GM18870 (cell line): ENCODE results near the gene SPSB3.

ENCODE experiments used
- ATAC-seq: cut with Tn5 transposase; IDR thresholded peaks from one replicate; pipeline ENCODE4 v1.9.1; 2021; ENCODE audit warnings: moderate library complexity; ENCODE audit not compliant: unreplicated experiment

Gene SPSB3

DNA sequence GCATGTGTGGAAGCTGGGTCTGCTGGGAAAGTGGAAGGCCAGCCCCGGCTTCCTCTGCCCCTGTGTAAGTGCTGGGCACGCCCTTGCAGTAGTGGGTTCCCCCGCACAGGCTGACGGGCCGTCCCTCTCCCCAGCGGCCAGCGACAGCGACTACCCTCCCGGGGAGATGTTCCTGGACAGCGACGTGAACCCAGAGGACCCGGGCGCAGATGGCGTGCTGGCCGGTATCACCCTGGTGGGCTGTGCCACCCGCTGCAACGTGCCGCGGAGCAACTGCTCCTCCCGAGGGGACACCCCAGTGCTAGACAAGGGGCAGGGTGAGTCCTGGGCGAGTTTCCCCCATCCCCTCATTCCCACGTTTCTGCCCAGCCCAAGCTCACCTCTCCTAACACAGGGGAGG is 16.5 kb downstream of the SPSB3 start:
- ATAC-seq, result no peak

DNA sequence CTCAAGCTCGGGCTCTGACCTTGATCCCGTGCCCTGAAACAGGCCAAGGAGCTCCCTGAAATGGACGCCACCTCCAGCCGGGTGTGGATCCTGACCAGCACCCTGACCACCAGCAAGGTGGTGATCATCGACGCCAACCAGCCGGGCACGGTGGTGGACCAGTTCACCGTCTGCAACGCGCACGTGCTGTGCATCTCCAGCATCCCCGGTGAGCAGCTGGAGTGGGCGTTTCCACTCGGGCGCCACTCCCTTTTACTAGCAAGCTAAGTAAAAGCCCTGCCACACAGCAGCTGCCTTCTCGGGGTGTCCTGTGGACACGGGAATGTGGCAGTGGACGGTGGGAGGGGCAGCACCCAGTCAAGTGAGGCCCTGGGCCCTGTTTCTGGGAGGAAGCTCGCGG is 17.4 kb downstream of the SPSB3 start:
- no peak for ATAC-seq

DNA sequence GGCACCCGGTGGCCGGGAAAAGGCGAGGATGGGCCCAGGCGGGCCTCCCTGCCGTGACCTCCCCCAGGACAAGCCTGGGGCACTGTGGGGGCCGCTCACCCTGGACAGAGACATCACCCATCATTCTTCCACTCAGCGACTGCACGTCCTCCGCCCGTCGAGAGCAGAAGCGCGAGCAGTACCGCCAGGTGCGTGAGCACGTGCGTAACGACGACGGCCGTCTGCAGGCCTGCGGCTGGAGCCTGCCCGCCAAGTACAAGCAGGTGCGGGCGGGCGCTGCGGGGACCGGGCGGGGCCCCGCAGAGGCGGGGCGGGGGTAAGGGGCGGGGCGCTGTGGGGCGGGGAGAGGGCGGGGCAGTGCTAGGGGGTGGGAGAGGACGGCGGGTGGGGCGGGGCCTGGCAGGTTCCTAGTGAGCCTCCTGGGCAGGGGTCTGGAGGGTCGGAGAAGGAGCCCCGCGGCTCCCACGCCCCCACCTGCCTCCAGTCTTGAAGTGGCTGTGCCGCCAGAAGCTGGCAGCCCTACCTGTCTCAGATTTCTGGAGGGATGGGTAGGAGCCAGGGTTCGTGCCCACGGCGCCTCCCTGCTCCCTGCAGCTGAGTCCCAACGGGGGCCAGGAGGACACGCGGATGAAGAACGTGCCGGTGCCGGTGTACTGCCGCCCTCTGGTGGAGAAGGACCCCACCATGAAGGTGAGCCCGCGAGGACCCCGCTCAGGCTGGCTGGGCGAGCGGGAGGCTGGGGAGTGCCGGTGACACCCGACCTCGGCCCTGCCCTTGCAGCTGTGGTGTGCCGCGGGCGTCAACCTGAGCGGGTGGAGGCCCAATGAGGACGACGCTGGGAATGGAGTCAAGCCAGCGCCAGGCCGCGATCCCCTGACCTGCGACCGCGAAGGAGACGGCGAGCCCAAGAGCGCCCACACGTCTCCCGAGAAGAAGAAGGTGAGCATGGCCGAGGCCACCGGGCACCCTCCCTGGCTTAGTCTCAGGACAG is 18.6 kb downstream of the SPSB3 start:
- ATAC-seq, result no peak

DNA sequence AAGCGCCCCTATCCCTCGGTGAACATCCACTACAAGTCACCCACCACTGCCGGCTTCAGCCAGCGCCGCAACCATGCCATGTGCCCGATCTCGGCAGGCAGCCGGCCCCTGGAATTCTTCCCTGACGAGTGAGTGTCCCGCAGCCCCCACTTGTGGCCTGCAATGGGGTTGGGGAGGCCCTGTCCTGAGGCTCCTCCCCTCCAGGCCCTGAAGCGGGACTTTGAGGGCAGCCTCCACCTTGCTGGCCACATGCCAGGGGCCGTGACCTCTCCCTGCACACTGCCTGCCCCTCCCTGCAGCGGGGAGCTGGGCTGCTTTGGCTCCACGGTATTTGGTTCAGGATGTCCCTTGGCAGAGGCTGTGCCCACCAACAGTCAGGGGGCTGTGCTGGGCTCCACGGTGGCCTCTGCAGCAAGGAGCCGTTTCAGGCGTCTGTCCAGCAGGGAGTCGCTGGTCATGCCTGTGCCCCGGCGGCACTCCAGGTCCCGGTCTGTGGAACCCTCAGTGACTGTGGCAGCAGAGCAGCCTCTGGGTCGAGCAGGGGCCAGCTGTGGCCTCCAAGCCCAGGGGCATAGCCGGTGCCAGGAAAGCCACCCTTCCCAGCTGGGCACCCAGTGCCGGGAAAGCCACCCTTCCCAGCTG is 19.4 kb downstream of the SPSB3 start:
- ATAC-seq, result no peak

DNA sequence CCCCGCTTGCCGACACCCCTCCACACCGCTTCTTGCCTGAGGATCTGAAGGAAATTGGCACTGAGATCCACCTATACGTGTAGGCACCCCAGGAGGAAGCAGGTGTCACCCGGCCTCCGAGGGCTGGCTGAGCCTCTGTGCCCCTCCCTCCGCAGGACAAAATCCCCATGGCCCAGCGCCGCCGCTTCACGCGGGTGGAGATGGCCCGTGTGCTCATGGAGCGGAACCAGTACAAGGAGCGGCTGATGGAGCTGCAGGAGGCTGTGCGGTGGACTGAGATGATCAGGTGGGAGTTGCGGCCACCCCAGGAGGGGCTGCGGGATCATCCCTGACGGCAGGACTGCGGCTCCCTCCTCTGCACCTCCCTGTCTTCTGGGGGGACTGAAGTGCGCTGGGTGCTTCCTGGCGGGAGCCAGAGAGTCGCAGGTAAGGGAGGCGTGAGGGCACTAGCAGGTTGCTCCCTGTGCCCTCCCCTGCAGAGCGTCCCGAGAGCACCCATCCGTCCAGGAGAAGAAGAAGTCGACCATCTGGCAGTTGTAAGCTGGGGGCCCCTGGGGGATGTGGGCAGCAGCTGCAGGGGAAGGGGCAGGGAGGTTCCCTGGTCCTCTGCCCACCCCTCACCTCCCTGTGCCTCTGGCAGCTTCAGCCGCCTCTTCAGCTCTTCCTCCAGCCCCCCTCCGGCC is 20.0 kb downstream of the SPSB3 start:
- ATAC-seq, result no peak

DNA sequence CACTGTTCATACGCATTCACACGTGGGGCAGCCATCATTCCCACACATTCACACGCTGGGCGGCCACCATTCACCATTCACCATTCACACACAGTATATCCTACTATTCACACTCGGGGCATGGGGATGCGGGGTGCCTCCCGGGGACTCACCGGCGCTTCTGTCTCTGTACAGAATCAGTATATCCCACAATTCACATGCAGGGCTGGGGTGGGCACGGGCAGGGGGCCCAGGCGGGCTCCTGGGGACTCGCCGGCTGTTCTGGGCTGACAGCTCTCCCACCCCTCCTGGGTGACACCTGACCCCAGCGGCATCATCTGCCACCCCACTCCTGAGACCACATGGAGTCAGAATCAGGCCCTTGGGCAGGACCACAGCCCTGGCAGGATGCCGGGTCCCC is 20.6 kb downstream of the SPSB3 start:
- no peak for ATAC-seq

DNA sequence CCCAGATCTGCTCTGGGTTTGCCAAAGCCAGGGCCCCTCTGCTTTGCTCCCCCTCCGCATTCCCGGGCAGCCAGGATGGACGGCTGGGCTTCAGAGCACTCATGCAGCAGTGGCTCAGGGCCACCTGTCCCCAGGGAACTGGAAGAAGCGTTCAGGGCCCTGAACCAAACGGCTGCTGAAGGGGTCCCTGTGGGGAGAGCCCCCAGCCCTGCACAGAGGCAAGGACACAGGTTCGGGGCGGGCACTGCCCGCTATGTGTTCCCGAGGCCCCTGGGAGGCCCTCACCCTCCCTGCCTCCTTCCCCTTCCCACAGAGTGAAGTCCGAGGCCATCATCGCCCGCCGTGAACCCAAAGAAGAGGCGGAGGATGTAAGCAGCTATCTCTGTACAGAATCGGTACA is 21.5 kb downstream of the SPSB3 start:
- ATAC-seq, result no peak

DNA sequence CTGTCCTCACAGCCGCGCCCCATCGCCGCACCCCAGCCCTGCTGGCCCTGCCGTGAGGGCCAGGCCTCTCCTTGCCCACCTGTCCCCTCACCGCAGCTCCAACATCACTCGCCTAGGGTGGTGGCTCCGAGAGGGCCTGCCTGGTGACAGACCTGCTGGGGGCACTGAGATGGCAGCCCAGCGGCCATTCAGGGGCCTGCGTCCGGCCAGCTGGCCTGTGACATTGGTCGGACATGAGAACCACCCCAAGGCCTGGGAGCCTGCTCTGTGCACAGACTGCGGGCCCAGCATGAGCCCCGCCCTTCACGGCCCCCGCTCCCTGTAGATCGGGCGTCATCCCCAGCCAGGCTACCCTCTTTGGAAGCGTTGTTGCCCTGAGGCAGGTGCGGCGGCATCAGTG is 22.9 kb downstream of the SPSB3 start:
- ATAC-seq, result no peak

DNA sequence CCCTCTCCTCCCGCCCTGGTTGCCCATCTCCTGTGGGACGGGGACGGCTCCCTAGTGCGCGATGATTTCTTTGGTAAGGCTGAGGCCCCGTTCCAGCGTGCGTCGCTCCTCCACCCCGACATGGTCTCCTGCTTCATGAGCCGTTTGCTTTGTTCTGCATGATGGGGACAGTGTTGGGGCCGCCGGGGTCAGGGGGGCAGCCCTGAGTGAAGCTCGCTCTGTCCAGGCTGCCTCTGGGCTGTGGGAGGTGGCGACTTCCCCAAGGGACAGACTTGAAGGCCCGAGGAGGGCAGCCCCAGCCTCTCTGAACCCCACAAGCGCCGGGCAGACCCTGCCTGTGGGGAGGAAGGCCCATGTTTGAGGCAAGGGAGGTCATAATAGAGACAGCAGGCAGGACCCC is 23.4 kb downstream of the SPSB3 start:
- ATAC-seq, result no peak

DNA sequence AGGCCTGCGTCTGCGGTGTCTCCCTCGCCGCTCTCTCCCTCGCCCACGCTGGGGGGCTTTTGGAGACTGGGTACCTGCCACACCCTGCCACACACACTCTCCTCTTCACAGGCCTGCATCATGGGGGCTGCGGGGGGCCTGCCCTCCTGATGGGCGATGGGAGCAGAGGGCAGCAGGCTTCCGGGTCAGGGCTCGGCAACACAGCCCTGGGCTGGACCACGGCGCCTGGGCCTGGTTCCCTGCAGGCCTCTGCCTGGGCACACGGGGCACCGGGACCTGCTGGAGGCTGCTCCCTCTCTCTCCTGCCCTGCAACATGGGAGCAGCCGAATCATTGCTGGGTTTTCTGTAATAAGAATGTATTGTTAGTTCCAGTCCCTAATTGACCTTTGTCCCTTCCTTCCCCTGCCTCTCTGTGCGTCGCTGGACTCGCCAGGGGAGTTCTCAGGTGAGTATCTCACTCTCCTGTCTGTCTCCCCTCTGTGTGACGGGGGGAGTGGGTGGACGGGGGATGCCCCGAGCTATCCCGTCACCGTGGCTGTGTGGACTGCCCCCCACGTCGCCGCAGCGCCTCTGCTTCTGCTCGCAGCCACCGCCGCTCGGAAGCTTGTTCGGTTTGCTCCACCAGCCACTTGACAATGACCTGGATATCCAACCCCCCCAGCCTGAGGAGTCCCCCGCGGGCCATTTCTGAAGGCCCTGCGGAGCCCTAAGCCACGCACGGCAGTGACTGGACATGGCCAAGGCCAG is 24.5 kb downstream of the SPSB3 start:
- ATAC-seq, result no peak

DNA sequence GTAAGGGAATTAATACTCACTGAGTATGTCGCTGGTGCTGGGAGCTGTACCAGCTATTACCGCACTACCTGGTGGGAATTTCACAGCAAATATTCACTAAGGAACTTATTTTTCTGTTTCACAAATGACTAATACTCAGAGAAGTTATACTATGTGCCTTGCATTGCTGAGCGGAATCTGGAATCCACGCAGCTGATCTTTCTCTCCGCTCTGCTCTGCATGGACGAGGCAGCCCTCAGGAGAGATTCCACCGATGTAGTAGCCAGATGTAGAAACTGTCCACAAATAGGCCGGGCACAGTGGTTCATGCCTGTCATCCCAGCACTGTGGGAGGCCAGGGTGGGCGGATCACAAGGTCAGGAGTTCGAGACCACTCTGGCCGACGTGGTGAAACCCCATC is 28.2 kb downstream of the SPSB3 start:
- no peak for ATAC-seq

DNA sequence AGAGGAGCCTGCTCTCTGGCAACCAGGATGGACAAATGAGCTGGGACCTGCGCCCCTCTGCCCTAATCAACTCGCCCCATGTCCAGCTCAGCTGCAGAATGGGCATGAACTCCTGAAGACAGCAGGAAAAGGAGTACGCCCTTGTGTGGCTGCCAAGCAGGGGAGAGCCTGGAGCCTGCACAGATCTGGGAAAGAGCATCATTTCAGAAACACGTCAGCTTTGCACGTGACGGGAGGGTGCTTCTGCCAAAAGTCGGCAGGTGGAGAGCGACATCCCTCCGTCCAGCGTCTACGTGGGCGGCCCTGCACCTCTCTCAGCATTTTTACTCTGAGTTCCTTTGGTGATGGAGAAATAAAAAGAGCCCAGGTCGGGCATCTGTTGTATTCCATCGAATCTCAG is 29.5 kb downstream of the SPSB3 start:
- ATAC-seq, result no peak

DNA sequence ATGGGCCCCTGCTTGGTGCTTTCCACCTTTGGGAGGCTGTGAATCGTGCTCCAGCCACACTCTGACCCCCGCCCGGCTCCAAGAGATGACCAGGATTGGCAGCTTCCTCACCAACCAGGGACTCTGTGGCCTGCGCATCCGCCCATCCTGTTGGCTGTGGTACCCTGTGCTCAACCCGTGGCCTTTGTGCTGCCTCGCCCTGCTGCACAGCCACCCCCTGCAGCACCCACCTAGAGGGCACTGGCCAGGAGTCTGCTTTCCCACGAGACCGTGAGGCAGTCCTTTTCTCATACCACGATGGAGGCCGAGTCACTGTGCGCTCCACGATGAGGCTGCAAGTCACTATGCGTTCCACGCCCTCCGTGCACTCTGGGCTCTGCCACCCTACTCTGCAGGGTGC is 30.4 kb downstream of the SPSB3 start:
- ATAC-seq, result no peak

DNA sequence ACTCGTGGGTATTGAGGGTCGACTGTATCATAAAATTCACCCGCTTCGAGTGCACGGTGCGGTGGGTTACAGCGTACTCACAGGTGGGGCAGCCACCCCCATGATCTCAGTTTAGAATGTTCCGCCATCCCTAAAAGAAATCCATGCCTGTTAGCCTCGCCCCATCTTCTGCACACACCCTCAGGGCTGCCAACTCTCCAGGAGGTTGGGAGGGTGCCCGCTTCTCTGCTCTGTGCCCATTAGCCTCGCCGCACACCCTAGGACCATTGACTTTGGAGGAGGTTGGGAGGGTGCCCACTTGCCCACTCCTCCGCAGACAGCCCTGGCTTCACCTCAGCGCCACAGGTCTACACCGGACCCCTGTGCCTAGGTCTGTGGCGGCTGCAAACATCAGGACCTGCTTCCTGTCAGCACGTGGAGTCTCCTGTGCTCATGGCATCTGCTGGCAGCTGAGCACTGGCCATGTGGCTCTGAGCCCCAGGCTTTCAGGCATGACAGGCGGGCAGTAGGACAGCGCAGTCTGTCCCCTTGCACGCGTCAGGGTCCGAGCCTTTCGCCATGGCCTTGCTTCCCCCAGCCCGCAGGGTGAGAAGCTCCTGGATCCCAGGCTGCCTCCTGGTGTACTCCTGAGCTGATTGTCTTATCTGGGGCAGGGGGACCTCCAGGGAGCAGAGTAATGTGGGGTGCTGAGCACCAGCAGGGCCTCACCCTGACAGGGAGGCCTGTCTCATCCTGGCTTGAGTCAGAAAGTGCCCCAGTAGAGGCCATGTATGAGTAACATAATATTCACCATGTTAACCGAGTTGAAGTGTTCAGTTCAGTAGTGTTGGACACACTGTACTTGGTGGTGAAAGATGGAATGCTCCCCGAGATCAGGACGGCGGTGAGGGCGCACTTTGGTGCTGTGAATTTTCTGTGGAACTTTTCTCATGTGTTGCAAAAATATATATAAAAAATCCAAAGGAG is 32.9 kb downstream of the SPSB3 start:
- no peak for ATAC-seq

DNA sequence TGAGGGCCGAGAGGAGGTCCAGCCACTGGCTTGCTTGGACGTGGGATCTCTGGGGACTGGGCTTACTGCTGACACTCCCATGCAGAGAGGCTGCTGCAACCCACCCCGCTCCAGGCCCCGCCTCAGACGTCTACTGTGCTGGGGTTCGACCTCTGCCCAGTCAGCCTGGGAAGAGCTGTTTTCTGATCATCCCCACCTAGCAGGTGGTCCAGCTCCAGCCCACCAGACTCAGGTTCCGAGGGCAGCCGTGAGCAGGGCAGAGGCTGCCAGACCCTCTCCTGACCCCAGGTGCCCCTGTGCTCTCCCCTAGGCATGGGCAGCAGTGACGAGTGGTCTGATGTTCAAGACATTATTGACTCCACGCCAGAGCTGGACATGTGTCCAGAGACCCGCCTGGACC is 34.4 kb downstream of the SPSB3 start:
- ATAC-seq, result no peak

DNA sequence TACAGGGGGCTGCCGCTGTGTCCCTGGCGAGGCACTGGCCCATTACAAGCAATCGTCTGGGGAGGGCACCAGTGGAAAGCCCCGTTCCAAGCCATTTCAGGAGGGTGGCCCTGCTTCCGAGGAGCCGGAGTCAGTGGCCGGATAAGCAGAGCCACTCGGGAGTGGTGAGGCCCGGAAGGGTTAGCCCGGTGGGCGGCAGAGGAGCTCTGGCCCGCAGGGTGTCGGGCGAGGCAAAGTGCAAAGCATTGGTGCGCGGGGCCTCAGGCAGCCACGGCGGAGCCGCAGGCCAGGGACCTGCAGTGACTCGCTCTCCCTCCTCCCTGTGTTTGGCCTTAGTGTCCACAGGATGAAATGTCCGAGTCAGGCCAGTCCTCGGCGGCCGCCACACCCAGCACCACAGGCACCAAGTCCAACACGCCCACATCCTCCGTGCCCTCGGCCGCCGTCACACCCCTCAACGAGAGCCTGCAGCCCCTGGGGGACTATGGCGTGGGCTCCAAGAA is 35.6 kb downstream of the SPSB3 start:
- ATAC-seq, result no peak

DNA sequence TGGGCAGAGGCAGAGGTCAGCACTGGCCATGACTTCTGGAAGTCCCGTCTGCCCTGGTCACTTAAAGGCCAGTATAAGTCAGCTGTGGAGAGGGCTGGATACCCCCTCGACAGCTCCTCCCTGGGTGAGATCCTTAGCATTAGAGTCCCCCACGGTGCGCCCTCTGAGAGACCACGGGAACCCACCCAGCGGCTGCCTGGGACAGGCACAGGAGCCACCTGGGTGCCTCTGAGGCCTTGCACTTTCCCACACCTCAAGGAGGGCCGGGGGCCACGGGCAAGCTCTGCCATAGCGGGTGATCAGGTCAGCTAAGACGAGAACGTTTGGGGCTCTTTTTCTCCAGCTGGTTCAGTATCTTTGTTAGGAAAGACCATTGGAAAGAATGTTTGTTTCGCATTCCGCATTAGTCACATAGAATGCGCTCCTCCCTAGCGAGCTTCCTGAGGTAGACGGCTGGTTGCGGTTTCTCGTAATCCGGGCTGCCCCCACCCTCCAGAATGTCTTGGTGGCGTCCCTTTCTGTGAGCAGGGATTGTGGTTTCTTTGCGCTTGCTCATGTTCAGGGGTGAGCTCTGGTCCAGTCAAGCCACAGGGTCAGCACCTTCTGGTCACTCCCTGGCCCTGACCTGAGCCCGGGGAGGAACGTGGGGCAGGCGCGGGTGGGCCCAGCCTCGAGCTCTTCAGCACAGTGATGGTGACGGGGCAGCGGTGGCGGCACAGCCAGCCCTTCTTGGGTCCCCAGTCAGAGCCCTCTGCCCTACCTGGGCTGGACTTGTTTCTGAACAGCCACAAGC is 36.3 kb downstream of the SPSB3 start:
- no peak for ATAC-seq

DNA sequence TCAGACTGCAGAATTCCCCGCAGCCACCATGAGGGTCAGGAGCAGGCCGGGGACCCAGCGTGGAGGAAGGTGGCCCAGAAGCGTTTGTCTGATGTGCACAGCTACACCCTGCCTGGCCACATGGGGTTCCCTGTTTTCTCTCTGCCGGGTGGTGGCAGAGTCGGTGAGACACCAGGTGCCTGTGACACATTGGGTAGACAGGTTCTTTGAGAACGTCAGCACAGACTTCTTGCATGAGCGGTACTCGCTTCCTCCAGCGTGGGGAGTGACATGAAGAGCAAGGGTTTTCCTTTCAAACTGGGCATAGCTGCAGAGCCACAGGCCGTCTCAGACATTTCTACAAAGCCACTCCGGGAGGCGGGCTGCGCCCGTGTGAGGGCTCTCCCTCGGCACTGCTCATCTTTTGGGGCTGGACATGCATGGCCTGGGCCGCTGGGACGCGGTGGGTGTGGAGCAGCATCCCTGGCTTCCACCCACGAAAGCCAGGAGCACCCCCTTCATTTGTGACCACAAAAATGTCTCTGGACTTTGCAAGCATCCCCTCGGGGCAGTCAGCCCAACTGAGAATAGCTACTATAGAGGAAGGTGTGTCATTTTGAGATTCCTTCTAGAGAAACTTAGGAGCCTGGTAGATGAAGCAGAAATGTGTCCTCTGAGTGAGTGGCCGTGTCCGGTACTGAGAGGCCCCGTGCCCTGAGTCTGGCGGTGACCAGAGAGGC is 37.0 kb downstream of the SPSB3 start:
- ATAC-seq, result no peak
